ENCODE measurements around the gene INPP4B. TPM values are rescaled to one million over a fixed set of nuclear protein-coding genes. Genes with fewer than 3 reads are reported as not detected.

INPP4B gene
- polyA plus RNA-seq, 1 of the 3 experiments (the other 2 are of a cell fraction): 0.08 TPM

- TF ChIP-seq REST (IDR thresholded peaks at IDR 0.05; ENCODE audit: low read depth, low read length): no peak
- no peak for TF ChIP-seq GATA2 (CRISPR knock-in tag; IDR thresholded peaks at IDR 0.05)
- no peak for TF ChIP-seq SIN3A (IDR thresholded peaks at IDR 0.05; ENCODE audit: borderline replicate concordance, low read depth, low read length)
Observed at GRCh38 chr4:142554412-142554811, 291.7 kb downstream of the INPP4B start (continued).

GRCh38 chr4:142551517-142552305 is 294.4 kb downstream of the INPP4B start:
- Histone ChIP-seq H3K9me2 (no peaks in the 10 kb centered on the region), H4K20me1 (ENCODE audit: insufficient read depth) (no peaks in the 10 kb centered on the region), H3F3A (replicated peaks; ENCODE audit: insufficient read depth) (peaks cover 3% of the 10 kb centered on the region), H3K27ac (ENCODE audit: low read depth in 2 of 2, low read length in 1 of 2) (no peak overlapping the region), H3K9me3 (no peaks in the 10 kb centered on the region), H3K27me3 (ENCODE audit: insufficient read depth) (no peaks in the 10 kb centered on the region), H3K4me2 (no peak overlapping the region), H2AFZ (ENCODE audit: low read depth) (no peak overlapping the region), H3K4me1 (ENCODE audit: control insufficient read depth in 1 of 2, insufficient read depth in 2 of 2, low read depth in 1 of 2, low read length in 1 of 2) (no peaks in the 10 kb centered on the region; a peak in 1 of 4 replicates), H3K36me3 (replicated peaks in 1 of 2; ENCODE audit: control insufficient read depth in 1 of 2, insufficient read depth in 2 of 2, low read length in 1 of 2) (no peaks in the 10 kb centered on the region), H3K79me2 (ENCODE audit: insufficient read depth) (no peaks in the 10 kb centered on the region), H3K4me3 (ENCODE audit: low read depth in 2 of 2, low read length in 1 of 2) (no peak overlapping the region), H3K9ac (no peak overlapping the region)
- ChIA-PET CTCF (no interaction called here), POLR2A (no interaction called here)
- no peak for DNase-seq
- TF ChIP-seq SIN3A (IDR thresholded peaks at IDR 0.05; ENCODE audit: borderline replicate concordance, low read depth, low read length) (no peak), NFIC (IDR thresholded peaks at IDR 0.05; ENCODE audit: borderline replicate concordance) (no peak), FOXM1 (IDR thresholded peaks at IDR 0.05; ENCODE audit: low read depth) (no peak), TEAD4 (IDR thresholded peaks at IDR 0.05; ENCODE audit: borderline replicate concordance, insufficient read depth) (no peak), IRF3 (IDR thresholded peaks at IDR 0.05; ENCODE audit: low read depth, low read length) (no peak), EZH2phosphoT487 (IDR thresholded peaks at IDR 0.05; ENCODE audit: borderline replicate concordance, low read depth) (no peak), RFX5 (IDR thresholded peaks at IDR 0.05; ENCODE audit: low read length) (no peak), GABPA (IDR thresholded peaks at IDR 0.05; ENCODE audit: low read depth) (no peak), FOXJ3 (CRISPR knock-in tag; IDR thresholded peaks at IDR 0.05) (no peak), TAF1 (IDR thresholded peaks at IDR 0.05; ENCODE audit: borderline replicate concordance, low read depth, low read length) (no peak), RAD21 (IDR thresholded peaks at IDR 0.05; ENCODE audit: low read length) (no peak), ZBTB33 (IDR thresholded peaks at IDR 0.05; ENCODE audit: borderline replicate concordance, low read depth) (no peak), CHD2 (IDR thresholded peaks at IDR 0.05; ENCODE audit: low read length, partially characterized antibody) (no peak), RXRA (IDR thresholded peaks at IDR 0.05; ENCODE audit: borderline replicate concordance, low read depth) (no peak), SMC3 (IDR thresholded peaks at IDR 0.05; ENCODE audit: low read depth, low read length) (no peak), RCOR1 (IDR thresholded peaks at IDR 0.05; ENCODE audit: low read length) (no peak)
- 93% methylated on average over 6 of the region's 6 CpGs for WGBS (ENCODE audit: low lambda C conversion rate)
